Measurements from ENCODE around the gene HAGH.
A peak's percentile ranks its signal among the peaks of the same experiment; 100 is the strongest.

The HAGH gene

DNA sequence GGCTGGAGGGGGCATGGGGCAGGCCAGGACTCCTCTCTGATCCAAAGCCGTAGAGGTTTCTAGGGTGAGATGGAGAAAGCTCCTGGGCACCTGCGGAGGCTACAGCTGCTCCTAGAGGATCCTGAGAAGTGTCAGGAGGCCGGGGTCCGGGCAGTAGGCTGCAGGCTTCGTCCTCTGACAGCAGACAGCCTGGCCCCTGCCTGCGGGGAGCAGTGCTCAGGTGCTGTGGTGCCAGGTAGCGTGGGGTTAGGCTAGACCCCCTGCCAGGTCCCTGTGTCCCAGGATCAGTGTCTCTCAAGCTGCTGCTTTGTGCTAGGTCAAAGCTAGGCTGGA lies 52.2 kb downstream of the HAGH start:
- FAIRE-seq = no peak
- no peak for TF ChIP-seq POLR2A (IDR thresholded peaks at IDR 0.05; ENCODE audit: low read depth, low read length)
- no peak for TF ChIP-seq POLR2AphosphoS5 (IDR thresholded peaks at IDR 0.05; ENCODE audit: low read depth, low read length)
- DNase-seq (ENCODE audit: insufficient read length) = no peak

GRCh38 chr16:1773703-1774447 lies 52.8 kb downstream of the HAGH start:
- DNase-seq (ENCODE audit: insufficient read length) (no peak), FAIRE-seq (peak; percentile 30)
- no peak for TF ChIP-seq POLR2A (IDR thresholded peaks at IDR 0.05; ENCODE audit: low read depth, low read length)

GRCh38 chr16:1772908-1773702 lies 53.5 kb downstream of the HAGH start, which contains the start of gene MRPS34:
MRPS34 (minus strand) TSS chr16:1773134; CDS start chr16:1773119, 15 bp downstream.
- TF ChIP-seq TAF1 (IDR thresholded peaks at IDR 0.05; ENCODE audit: borderline replicate concordance, low read depth, low read length) (peak; percentile 73), POLR2AphosphoS5 (IDR thresholded peaks at IDR 0.05; ENCODE audit: low read depth, low read length) (peak; percentile 67; the same call in 1 of the 2 replicates), POLR2A (IDR thresholded peaks at IDR 0.05; ENCODE audit: low read depth, low read length) (peak; percentile 86)
- FAIRE-seq = peak; percentile 94
- DNase-seq (ENCODE audit: insufficient read length) = peak; percentile 87

DNA sequence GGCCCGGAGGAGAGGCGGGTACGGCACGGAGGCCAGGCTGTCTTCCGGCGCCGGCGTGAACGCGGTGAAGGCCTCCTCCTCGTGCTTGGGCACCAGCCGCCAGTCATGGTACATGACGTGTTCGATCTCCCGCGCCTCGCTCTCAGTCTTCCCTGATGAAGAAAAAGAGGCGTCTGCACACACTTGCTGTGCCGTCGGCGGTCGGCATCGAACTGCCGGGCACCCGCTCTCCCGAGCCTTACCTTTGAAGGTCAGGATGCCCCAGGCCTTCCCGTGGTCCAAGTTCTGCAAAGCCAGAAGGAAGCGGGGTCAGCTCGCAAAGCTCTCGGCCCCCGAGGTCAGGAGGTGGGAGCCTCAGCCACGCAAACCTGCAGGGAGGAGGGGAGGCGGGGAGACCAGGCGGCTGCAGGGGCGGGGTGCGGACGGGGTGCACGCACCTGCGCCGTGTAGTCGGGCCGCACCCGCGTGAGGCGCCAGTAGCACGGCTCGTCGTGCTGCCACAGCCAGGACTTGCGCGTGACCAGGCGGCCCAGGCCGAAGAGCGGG lies 54.2 kb downstream of the HAGH start, which contains the start of gene EME2:
Gene EME2 (plus strand): TSS at position 449 of the 546 bp plus-strand sequence. CDS start 418 bp downstream, outside the sequence.
- TF ChIP-seq POLR2A (IDR thresholded peaks at IDR 0.05; ENCODE audit: low read depth, low read length) (no peak), POLR2AphosphoS5 (IDR thresholded peaks at IDR 0.05; ENCODE audit: low read depth, low read length) (no peak), TAF1 (IDR thresholded peaks at IDR 0.05; ENCODE audit: borderline replicate concordance, low read depth, low read length) (no peak)
- FAIRE-seq (no peak), DNase-seq (ENCODE audit: insufficient read length) (no peak)

DNA sequence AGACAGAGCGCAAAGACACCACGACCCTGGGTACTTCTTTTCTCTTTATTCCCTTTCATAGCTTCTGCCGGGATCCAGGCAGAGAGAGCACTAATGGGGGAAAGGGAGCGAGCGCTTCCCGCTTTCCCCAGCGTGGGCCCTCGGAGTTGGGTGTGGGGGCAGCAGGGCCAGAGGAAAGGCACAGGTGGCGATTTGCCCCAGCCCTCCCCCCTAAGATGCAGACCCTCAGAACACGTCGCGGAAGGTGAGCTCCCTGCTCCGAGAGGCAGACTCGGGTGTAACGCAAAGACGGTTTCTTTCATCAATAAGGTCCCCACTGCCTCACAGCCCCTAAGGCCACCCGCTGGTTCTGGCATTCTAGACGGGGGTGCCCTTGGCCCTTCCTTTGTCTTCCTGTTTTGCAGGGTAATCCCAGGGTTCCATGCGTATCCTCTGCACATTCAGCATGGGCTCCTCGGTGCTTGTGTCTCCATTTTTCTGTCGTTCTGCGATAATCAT lies 54.7 kb downstream of the HAGH start:
- no peak for DNase-seq (ENCODE audit: insufficient read length)
- peak; percentile 85 for FAIRE-seq
- TF ChIP-seq POLR2AphosphoS5 (IDR thresholded peaks at IDR 0.05; ENCODE audit: low read depth, low read length) = no peak
- TF ChIP-seq TAF1 (IDR thresholded peaks at IDR 0.05; ENCODE audit: borderline replicate concordance, low read depth, low read length) = no peak
- TF ChIP-seq POLR2A (IDR thresholded peaks at IDR 0.05; ENCODE audit: low read depth, low read length) = no peak

- peak; percentile 87 for DNase-seq (ENCODE audit: insufficient read length)
- FAIRE-seq = peak; percentile 94
- no peak; the same call in 1 of the 2 replicates for TF ChIP-seq POLR2A (IDR thresholded peaks at IDR 0.05; ENCODE audit: low read depth, low read length)
- no peak for TF ChIP-seq POLR2AphosphoS5 (IDR thresholded peaks at IDR 0.05; ENCODE audit: low read depth, low read length)
- no peak for TF ChIP-seq TAF1 (IDR thresholded peaks at IDR 0.05; ENCODE audit: borderline replicate concordance, low read depth, low read length)
These were observed 55.3 kb downstream of the HAGH start, which contains the start of gene NME3 for GRCh38 chr16:1771188-1771863. NME3 (minus strand) TSS chr16:1771543; CDS start chr16:1771534, 9 bp downstream.

DNA sequence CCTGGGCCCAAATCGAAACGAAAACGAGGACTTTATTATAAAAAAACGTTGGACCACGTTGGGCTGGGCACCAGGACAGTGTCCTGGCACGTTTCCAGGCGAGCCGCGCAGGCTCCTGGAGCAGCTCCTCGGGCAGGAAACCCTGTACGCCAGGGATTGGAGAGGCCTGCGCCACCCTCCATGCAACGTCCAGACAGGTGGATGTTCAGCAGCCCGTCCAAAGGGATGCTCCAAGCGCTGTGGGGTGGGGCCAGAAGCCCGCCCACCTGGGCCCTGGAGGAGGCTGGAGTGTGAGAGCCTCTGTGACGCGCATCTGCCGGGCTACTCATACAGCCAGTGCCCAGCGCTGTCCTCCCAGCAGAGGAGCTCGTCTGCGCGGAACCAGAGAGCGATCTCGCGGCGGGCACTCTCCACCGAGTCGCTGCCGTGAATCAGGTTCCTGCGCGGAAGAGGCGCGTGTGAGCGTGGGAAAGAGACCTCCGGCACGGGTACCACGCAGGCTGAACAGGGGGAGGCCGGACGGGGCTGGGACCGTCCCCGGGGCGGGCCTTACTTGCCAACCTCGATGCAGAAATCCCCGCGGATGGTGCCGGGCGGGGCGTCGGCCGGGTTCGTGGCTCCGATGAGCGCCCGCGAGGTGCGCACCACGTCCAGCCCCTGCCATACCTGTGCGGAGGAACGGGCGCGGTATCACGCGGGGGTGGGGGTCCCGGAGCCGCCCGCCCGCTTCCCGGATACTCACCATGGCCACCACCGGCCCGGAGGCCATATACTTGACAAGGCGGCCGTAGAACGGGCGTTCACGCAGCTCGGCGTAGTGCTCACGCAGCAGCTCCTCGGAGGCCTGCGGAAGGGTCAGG lies 56.1 kb downstream of the HAGH start:
- TF ChIP-seq POLR2AphosphoS5 (IDR thresholded peaks at IDR 0.05; ENCODE audit: low read depth, low read length) (0 out of 2 replicates have a peak, but pooled peaks have one; percentile 49), TAF1 (IDR thresholded peaks at IDR 0.05; ENCODE audit: borderline replicate concordance, low read depth, low read length) (no peak), POLR2A (IDR thresholded peaks at IDR 0.05; ENCODE audit: low read depth, low read length) (peak; percentile 57; the same call in 1 of the 2 replicates)

DNA sequence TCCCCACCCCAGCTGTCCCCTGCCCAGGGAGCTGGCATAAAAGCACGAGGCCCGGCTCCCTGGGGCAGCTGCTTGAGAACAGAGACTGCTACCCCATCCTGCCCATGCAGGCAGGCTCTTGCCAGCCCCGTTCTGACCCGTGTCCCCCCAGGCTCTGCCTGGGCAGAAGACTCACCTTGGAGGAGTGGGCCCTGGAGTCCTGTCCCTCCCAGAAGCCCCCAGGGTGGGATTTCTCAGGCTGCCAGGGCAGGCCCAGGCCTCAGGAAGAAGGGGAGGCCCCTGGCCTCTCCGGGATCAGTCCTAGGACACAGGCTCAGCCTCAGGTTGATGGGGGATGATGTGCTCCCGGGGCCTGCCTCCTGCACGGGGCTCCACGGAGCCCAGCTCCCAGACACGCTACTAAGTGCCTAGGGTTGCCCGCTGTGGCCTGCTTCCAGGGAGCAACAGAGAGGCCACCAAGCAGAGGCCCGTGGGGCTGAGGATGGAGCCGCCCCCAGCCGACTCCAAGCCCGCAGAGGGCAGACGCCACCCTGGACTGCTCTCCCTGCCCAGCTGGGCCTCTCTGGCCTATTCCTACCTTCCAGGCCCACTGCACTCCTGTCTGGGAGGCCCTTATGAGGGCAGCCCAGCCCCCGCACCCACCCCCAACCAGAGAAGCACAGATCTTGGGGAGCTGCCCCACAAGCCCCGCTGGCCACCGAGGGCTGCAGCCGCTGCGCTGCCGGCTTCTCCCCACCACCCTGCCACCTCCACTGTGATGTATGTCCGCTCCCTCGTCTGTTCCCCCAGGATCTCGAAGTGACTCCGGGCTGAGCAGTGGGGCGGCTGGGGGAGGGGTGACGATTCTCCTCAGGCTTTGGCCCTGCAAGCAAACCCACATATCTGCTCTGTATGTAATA lies 57.0 kb downstream of the HAGH start:
- no peak for FAIRE-seq
- DNase-seq (ENCODE audit: insufficient read length) = no peak
- TF ChIP-seq TAF1 (IDR thresholded peaks at IDR 0.05; ENCODE audit: borderline replicate concordance, low read depth, low read length) (no peak), POLR2A (IDR thresholded peaks at IDR 0.05; ENCODE audit: low read depth, low read length) (no peak; the same call in 1 of the 2 replicates), POLR2AphosphoS5 (IDR thresholded peaks at IDR 0.05; ENCODE audit: low read depth, low read length) (no peak; the same call in 1 of the 2 replicates)

More for the DNA sequence above, 56.1 kb downstream of the HAGH start:
- peak; percentile 78 for DNase-seq (ENCODE audit: insufficient read length)
- peak; percentile 57 for FAIRE-seq

DNA sequence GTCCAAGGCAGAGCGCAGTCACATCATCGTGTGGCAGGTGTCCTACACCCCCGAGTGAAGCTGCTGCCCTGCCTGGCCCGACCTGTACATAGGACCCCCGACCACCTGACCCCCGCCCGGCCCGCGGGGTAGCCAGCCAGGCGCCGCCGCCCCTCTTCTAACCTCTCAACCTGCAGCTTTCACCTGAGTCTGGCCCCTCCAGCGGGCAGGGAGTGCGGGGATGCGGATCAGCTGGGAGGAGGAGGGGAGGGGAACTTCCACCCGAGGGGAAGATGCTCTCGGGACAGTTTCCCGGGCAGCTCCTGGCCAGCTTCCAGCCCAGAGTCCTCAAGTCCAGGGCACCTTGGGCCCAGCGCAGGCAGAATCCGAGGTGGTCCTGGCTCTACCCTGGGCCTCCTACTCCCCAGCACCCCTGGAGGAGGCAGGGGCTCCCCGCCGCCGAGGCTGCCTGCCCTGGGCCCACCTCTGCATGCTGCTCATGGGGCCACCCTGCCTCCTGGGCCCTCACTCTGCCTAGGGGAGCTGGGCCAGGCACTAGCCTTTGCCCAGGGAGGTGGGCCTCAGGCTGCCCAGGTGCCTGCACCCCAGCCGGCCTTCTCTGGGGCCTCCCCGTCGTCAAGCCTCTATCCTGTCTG lies 57.7 kb downstream of the HAGH start:
- TF ChIP-seq POLR2AphosphoS5 (IDR thresholded peaks at IDR 0.05; ENCODE audit: low read depth, low read length) = 0 out of 2 replicates have a peak, but pooled peaks have one; percentile 23
- TF ChIP-seq TAF1 (IDR thresholded peaks at IDR 0.05; ENCODE audit: borderline replicate concordance, low read depth, low read length) = no peak
- no peak for FAIRE-seq

More for the DNA sequence above, 57.7 kb downstream of the HAGH start:
- DNase-seq (ENCODE audit: insufficient read length) = no peak
